WTC11 (cell line): ENCODE measurements around the gene PPCDC. TPM values are rescaled to one million over a fixed set of nuclear protein-coding genes. Genes with fewer than 3 reads are reported as not detected.

Experiments
- ATAC-seq: fragments of 200-7000 bp; cut with Tn5 transposase; 2 replicates; pipeline ENCODE4 v1.10.0; 2021; ENCODE audit warnings: mild to moderate bottlenecking, moderate library complexity
- CTCF ChIA-PET: fragments of 300-600 bp; sonication (Branson Sonifier 250); formaldehyde crosslinking; loops from one replicate; lab custom pipeline; 2021; ENCODE audit warnings: antibody characterized with exemption; lab: Charles Lee
- POLR2A ChIA-PET: fragments of 350-600 bp; sonication (Branson Sonifier 250); formaldehyde crosslinking; loops from one replicate; lab custom pipeline; 2021; ENCODE audit warnings: antibody characterized with exemption; lab: Charles Lee
- DNase-seq: peaks from one replicate; pipeline ENCODE4 v3.0.0; 2021; ENCODE audit warnings: low spot score
- H3K27ac Mint-ChIP-seq: 2 replicates; pipeline ENCODE4 v1.8.0; 2021; ENCODE audit warnings: mixed read lengths
- H3K27me3 Mint-ChIP-seq: 2 replicates; pipeline ENCODE4 v1.8.0; 2021; ENCODE audit warnings: low read depth, mild to moderate bottlenecking, moderate library complexity, mixed read lengths
- H3K36me3 Mint-ChIP-seq: 2 replicates; pipeline ENCODE4 v1.8.0; 2021; ENCODE audit warnings: mixed read lengths
- H3K4me1 Mint-ChIP-seq: 2 replicates; pipeline ENCODE4 v1.8.0; 2022; ENCODE audit warnings: mixed read lengths
- H3K4me3 Mint-ChIP-seq: 2 replicates; pipeline ENCODE4 v1.8.0; 2021; ENCODE audit warnings: mild to moderate bottlenecking, moderate library complexity, mixed read lengths
- H3K9me3 Mint-ChIP-seq: 2 replicates; pipeline ENCODE4 v1.8.0; 2021; ENCODE audit warnings: mixed read lengths
- CDX4 ChIP-seq: fragments of 250-450 bp; sonication (Bioruptor Pico); IDR thresholded peaks from 2 replicates; pipeline ENCODE4 v1.9.0; 2021; ENCODE audit warnings: moderate library complexity, mild to moderate bottlenecking, inconsistent platforms, borderline replicate concordance
- CREB1 ChIP-seq: sonication (generic); formaldehyde crosslinking; IDR thresholded peaks from 2 replicates; pipeline ENCODE4 v1.8.0; 2023; ENCODE audit warnings: mild to moderate bottlenecking, missing genetic modification reagents
- HMGA2 ChIP-seq: fragments of 250-450 bp; sonication (Bioruptor Pico); IDR thresholded peaks from 2 replicates; pipeline ENCODE4 v1.4.0; 2021; ENCODE audit warnings: mild to moderate bottlenecking, moderate library complexity
- IRF2 ChIP-seq: sonication (generic); formaldehyde crosslinking; IDR thresholded peaks from 2 replicates; pipeline ENCODE4 v1.8.0; 2022; ENCODE audit warnings: low read depth, missing genetic modification reagents, borderline replicate concordance
- MLX ChIP-seq: sonication (generic); formaldehyde crosslinking; IDR thresholded peaks from 2 replicates; pipeline ENCODE4 v1.8.1; 2023; ENCODE audit warnings: mild to moderate bottlenecking, missing genetic modification reagents, moderate library complexity
- MXD4 ChIP-seq: fragments of 250-450 bp; sonication (Bioruptor Pico); IDR thresholded peaks from 2 replicates; pipeline ENCODE4 v1.8.0; 2021; ENCODE audit warnings: mild to moderate bottlenecking, moderate library complexity, borderline replicate concordance
- NFE2L1 ChIP-seq: sonication (generic); formaldehyde crosslinking; IDR thresholded peaks from 2 replicates; pipeline ENCODE4 v1.8.1; 2023; ENCODE audit warnings: missing genetic modification reagents
- NR1H2 ChIP-seq: sonication (generic); formaldehyde crosslinking; IDR thresholded peaks from 2 replicates; pipeline ENCODE4 v1.9.0; 2021; ENCODE audit warnings: mild to moderate bottlenecking, moderate library complexity, missing genetic modification reagents
- SMAD3 ChIP-seq: sonication (generic); formaldehyde crosslinking; IDR thresholded peaks from 2 replicates; pipeline ENCODE4 v1.8.0; 2022; ENCODE audit warnings: missing genetic modification reagents, mild to moderate bottlenecking, borderline replicate concordance
- SOX15 ChIP-seq: fragments of 250-450 bp; sonication (Bioruptor Pico); IDR thresholded peaks from 2 replicates; pipeline ENCODE4 v1.9.0; 2021; ENCODE audit warnings: mild to moderate bottlenecking
- TCF7 ChIP-seq: sonication (generic); formaldehyde crosslinking; IDR thresholded peaks from 2 replicates; pipeline ENCODE4 v1.8.0; 2022; ENCODE audit warnings: mild to moderate bottlenecking, low read depth, missing genetic modification reagents, moderate library complexity
- ZBTB21 ChIP-seq: sonication (generic); formaldehyde crosslinking; IDR thresholded peaks from 2 replicates; pipeline ENCODE4 v1.8.1; 2023; ENCODE audit warnings: mild to moderate bottlenecking, missing genetic modification reagents, borderline replicate concordance
- ZNF121 ChIP-seq: sonication (generic); formaldehyde crosslinking; IDR thresholded peaks from 2 replicates; pipeline ENCODE4 v1.8.0; 2023; ENCODE audit warnings: missing genetic modification reagents
- ZNF138 ChIP-seq: sonication (generic); formaldehyde crosslinking; conservative IDR thresholded peaks from 2 replicates; pipeline ENCODE4 v1.8.1; 2022; ENCODE audit warnings: mild to moderate bottlenecking, moderate library complexity, missing genetic modification reagents
- ZNF281 ChIP-seq: sonication (generic); formaldehyde crosslinking; IDR thresholded peaks from 2 replicates; pipeline ENCODE4 v1.8.0; 2023; ENCODE audit warnings: mild to moderate bottlenecking, missing genetic modification reagents
- ZNF396 ChIP-seq: fragments of 250-450 bp; sonication (Bioruptor Pico); IDR thresholded peaks from 2 replicates; pipeline ENCODE4 v1.8.0; 2021; ENCODE audit warnings: mild to moderate bottlenecking, moderate library complexity, borderline replicate concordance
- ZNF423 ChIP-seq: fragments of 250-450 bp; sonication (Bioruptor Pico); IDR thresholded peaks from 2 replicates; pipeline ENCODE4 v2.1.2; 2022; ENCODE audit warnings: mild to moderate bottlenecking, moderate library complexity
- ZNF425 ChIP-seq: fragments of 250-450 bp; sonication (Bioruptor Pico); conservative IDR thresholded peaks from 2 replicates; pipeline ENCODE4 v1.9.0; 2021; ENCODE audit warnings: mild to moderate bottlenecking
- total RNA-seq: library from RNA; stranded (reverse); gene quantifications from 3 replicates; pipeline ENCODE4 v1.2.3, GENCODE V29; 2021
- TF ChIP-seq, protein P1 (sequence below): sonication (generic); formaldehyde crosslinking; IDR thresholded peaks from 2 replicates; pipeline ENCODE4 v1.8.1; 2022; ENCODE audit warnings: mild to moderate bottlenecking, moderate library complexity, missing genetic modification reagents
- TF ChIP-seq, protein P2 (sequence below): sonication (generic); formaldehyde crosslinking; IDR thresholded peaks from 2 replicates; pipeline ENCODE4 v1.8.0; 2022; ENCODE audit warnings: mild to moderate bottlenecking, missing genetic modification reagents

The PPCDC gene
- total RNA-seq, 1 experiment from 2014 or later = 30.1 TPM

GRCh38 chr15:75052972-75053747 is 29.8 kb downstream of the PPCDC start (continued):
- no peak for TF ChIP-seq ZNF138 (CRISPR knock-in tag)
- no peak for TF ChIP-seq CDX4
- TF ChIP-seq, protein P1, sequence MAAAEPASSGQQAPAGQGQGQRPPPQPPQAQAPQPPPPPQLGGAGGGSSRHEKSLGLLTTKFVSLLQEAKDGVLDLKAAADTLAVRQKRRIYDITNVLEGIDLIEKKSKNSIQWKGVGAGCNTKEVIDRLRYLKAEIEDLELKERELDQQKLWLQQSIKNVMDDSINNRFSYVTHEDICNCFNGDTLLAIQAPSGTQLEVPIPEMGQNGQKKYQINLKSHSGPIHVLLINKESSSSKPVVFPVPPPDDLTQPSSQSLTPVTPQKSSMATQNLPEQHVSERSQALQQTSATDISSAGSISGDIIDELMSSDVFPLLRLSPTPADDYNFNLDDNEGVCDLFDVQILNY (CRISPR knock-in tag) = no peak

GRCh38 chr15:75053748-75054125 is 30.3 kb downstream of the PPCDC start:
- Mint-ChIP-seq H3K27ac (no peak overlapping the region), H3K4me1 (no peaks in the 10 kb centered on the region), H3K4me3 (no peak overlapping the region), H3K36me3 (peaks cover 5% of the 10 kb centered on the region), H3K9me3 (no peaks in the 10 kb centered on the region), H3K27me3 (no peaks in the 10 kb centered on the region)
- ChIA-PET CTCF (interaction anchor here (0.6 to 1.5 kb wide), 6 partner anchors 11 to 175 kb away, joined by 3 to 5 read pairs (median 3); partner anchors contain the start of gene C15orf39), POLR2A (interaction anchor here (0.8 kb wide), 1 partner anchor 20 kb away, joined by 5 read pairs; no protein-coding TSS in a partner anchor)
- TF ChIP-seq TCF7 (CRISPR knock-in tag) = no peak
- no peak for TF ChIP-seq ZBTB21 (CRISPR knock-in tag)
- TF ChIP-seq NFE2L1 = no peak
- TF ChIP-seq ZNF281 (CRISPR knock-in tag) = no peak
- no peak for TF ChIP-seq ZNF423 (CRISPR knock-in tag)
- TF ChIP-seq, protein P2, sequence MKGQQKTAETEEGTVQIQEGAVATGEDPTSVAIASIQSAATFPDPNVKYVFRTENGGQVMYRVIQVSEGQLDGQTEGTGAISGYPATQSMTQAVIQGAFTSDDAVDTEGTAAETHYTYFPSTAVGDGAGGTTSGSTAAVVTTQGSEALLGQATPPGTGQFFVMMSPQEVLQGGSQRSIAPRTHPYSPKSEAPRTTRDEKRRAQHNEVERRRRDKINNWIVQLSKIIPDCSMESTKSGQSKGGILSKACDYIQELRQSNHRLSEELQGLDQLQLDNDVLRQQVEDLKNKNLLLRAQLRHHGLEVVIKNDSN (CRISPR knock-in tag) = no peak
- no peak for TF ChIP-seq CREB1
- TF ChIP-seq HMGA2 = no peak
- TF ChIP-seq SOX15 (CRISPR knock-in tag) = no peak
- TF ChIP-seq ZNF425 (CRISPR knock-in tag) = no peak
- TF ChIP-seq MLX = no peak
- no peak for TF ChIP-seq MXD4 (CRISPR knock-in tag)
- TF ChIP-seq ZNF121 (CRISPR knock-in tag) = no peak
- no peak for TF ChIP-seq IRF2 (CRISPR knock-in tag)
- no peak for TF ChIP-seq ZNF396 (CRISPR knock-in tag)
- no peak for TF ChIP-seq NR1H2 (CRISPR knock-in tag)
- TF ChIP-seq SMAD3 (CRISPR knock-in tag) = no peak
- ATAC-seq (no peak), DNase-seq (no peak)
